ENCODE measurements around the gene MEN1. TPM values are rescaled to one million over a fixed set of nuclear protein-coding genes. Genes with fewer than 3 reads are reported as not detected.

MEN1 gene
- total and polyA plus RNA-seq, 9 of the 15 experiments (the other 6 are each of a cell fraction or from before 2014, with no cell fraction given), result 3.4 to 57.2 (median 19.3) TPM

DNA sequence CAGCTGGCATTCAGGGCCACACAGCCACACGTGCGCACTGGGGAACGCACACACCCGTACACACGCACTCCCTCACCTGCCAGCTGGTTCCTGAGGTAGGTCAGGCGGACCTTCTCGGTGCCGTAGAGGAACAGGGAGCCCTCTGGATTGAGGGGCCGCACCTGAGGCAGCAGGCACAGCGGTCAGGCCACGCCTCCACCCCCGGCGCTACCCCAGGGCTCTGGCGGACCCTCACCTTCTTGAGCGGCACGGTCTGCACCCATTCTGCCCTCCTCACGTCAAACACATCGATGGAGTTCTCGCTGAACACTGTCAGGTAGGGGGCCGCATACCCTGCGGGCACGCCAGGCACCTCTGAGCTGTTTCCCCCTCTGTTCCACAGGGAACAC lies 17.1 kb upstream of the MEN1 start:
- in situ Hi-C loops (cut with MboI), result no loop called here
- DNase-seq (ENCODE audit: extremely low read depth in 1 of 4, low spot score in 3 of 4) (no peak), ATAC-seq (no peak), FAIRE-seq (no peak)
- Histone ChIP-seq H4K20me1 (replicated peaks; ENCODE audit: control insufficient read depth, insufficient read depth, low read length) (no peaks in the 10 kb centered on the region), H2AFZ (ENCODE audit: low read depth, low read length) (no peak overlapping the region), H3K36me3 (ENCODE audit: control insufficient read depth, insufficient read depth, low read length) (peaks cover 49% of the 10 kb centered on the region), H3K4me1 (replicated peaks in 1 of 2; ENCODE audit: control insufficient read depth in 2 of 2, insufficient read depth in 2 of 2, low read length in 2 of 2) (peaks cover 10 to 45% of the 10 kb centered on the region in 2 experiments; a peak in 4 of 5 replicates), H3K9ac (ENCODE audit: insufficient read depth in 1 of 2, low read depth in 2 of 2, low read length in 2 of 2) (peak overlapping the region in 1 of 2 experiments; percentile 43; a peak in 2 of 4 replicates), H3K9me3 (replicated peaks; ENCODE audit: control insufficient read depth, insufficient read depth, low read depth, low read length) (no peaks in the 10 kb centered on the region), H3K79me2 (ENCODE audit: control insufficient read depth, insufficient read depth, low read length) (no peaks in the 10 kb centered on the region), H3K4me3 (no peak overlapping the region), H3K27me3 (ENCODE audit: control insufficient read depth in 2 of 2, insufficient read depth in 2 of 2, low read length in 2 of 2) (no peaks in the 10 kb centered on the region), H3K9me1 (ENCODE audit: control insufficient read depth, insufficient read depth, low read length) (no peaks in the 10 kb centered on the region), H3K27ac (ENCODE audit: extremely low read depth, low read depth, low read length) (no peak overlapping the region; the same call in 2 of the 3 replicates), H3K4me2 (ENCODE audit: insufficient read depth, low read length) (no peak overlapping the region)
- WGBS (ENCODE audit: insufficient coverage, low coverage, missing lambda C conversion rate), result 96% methylated on average over 20 of the region's 22 CpGs
- ChIA-PET POLR2A (interaction anchor here (0.6 to 1.5 kb wide), 2 partner anchors 9 to 12 kb away, joined by 3 read pairs; no protein-coding TSS in a partner anchor), CTCF (ENCODE audit: low intra/inter-chr PET ratio) (no interaction called here)
- BruUV-seq (replicated peaks), result no TSS peak
- intact Hi-C loops (cut with micrococcal nuclease), result no loop called here
- TF ChIP-seq, protein P1, sequence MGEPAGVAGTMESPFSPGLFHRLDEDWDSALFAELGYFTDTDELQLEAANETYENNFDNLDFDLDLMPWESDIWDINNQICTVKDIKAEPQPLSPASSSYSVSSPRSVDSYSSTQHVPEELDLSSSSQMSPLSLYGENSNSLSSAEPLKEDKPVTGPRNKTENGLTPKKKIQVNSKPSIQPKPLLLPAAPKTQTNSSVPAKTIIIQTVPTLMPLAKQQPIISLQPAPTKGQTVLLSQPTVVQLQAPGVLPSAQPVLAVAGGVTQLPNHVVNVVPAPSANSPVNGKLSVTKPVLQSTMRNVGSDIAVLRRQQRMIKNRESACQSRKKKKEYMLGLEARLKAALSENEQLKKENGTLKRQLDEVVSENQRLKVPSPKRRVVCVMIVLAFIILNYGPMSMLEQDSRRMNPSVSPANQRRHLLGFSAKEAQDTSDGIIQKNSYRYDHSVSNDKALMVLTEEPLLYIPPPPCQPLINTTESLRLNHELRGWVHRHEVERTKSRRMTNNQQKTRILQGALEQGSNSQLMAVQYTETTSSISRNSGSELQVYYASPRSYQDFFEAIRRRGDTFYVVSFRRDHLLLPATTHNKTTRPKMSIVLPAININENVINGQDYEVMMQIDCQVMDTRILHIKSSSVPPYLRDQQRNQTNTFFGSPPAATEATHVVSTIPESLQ (CRISPR knock-in tag; IDR thresholded peaks at IDR 0.05), result no peak
- TF ChIP-seq, protein P2, sequence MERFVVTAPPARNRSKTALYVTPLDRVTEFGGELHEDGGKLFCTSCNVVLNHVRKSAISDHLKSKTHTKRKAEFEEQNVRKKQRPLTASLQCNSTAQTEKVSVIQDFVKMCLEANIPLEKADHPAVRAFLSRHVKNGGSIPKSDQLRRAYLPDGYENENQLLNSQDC (CRISPR knock-in tag; IDR thresholded peaks at IDR 0.05), result no peak
- TF ChIP-seq RBM25 (IDR thresholded peaks at IDR 0.05; ENCODE audit: low read depth, low read length, severe bottlenecking) (no peak), ZNF282 (CRISPR knock-in tag; IDR thresholded peaks at IDR 0.05) (0 out of 2 replicates have a peak, but pooled peaks have one; percentile 21), ILF3 (IDR thresholded peaks at IDR 0.05; ENCODE audit: borderline replicate concordance) (no peak), ARID1B (IDR thresholded peaks at IDR 0.05) (no peak), SMARCE1 (IDR thresholded peaks at IDR 0.05) (no peak), POLR2G (IDR thresholded peaks at IDR 0.05; ENCODE audit: low read depth, low read length) (peak; percentile 35; the same call in 1 of the 2 replicates), ATF1 (CRISPR knock-in tag; IDR thresholded peaks at IDR 0.05) (no peak), ATF1 (tag; IDR thresholded peaks at IDR 0.05) (no peak)
- TF ChIP-seq, protein P3, sequence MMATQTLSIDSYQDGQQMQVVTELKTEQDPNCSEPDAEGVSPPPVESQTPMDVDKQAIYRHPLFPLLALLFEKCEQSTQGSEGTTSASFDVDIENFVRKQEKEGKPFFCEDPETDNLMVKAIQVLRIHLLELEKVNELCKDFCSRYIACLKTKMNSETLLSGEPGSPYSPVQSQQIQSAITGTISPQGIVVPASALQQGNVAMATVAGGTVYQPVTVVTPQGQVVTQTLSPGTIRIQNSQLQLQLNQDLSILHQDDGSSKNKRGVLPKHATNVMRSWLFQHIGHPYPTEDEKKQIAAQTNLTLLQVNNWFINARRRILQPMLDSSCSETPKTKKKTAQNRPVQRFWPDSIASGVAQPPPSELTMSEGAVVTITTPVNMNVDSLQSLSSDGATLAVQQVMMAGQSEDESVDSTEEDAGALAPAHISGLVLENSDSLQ (IDR thresholded peaks at IDR 0.05), result no peak
- TF ChIP-seq, protein P4, sequence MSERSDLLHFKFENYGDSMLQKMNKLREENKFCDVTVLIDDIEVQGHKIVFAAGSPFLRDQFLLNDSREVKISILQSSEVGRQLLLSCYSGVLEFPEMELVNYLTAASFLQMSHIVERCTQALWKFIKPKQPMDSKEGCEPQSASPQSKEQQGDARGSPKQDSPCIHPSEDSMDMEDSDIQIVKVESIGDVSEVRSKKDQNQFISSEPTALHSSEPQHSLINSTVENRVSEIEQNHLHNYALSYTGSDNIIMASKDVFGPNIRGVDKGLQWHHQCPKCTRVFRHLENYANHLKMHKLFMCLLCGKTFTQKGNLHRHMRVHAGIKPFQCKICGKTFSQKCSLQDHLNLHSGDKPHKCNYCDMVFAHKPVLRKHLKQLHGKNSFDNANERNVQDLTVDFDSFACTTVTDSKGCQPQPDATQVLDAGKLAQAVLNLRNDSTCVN (CRISPR knock-in tag; IDR thresholded peaks at IDR 0.05), result no peak
- TF ChIP-seq, protein P5, sequence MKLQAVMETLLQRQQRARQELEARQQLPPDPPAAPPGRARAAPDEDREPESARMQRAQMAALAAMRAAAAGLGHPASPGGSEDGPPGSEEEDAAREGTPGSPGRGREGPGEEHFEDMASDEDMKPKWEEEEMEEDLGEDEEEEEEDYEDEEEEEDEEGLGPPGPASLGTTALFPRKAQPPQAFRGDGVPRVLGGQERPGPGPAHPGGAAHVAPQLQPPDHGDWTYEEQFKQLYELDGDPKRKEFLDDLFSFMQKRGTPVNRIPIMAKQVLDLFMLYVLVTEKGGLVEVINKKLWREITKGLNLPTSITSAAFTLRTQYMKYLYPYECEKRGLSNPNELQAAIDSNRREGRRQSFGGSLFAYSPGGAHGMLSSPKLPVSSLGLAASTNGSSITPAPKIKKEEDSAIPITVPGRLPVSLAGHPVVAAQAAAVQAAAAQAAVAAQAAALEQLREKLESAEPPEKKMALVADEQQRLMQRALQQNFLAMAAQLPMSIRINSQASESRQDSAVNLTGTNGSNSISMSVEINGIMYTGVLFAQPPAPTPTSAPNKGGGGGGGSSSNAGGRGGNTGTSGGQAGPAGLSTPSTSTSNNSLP (IDR thresholded peaks at IDR 0.05; ENCODE audit: borderline replicate concordance, low read depth, low read length), result no peak
- TF ChIP-seq, protein P6, sequence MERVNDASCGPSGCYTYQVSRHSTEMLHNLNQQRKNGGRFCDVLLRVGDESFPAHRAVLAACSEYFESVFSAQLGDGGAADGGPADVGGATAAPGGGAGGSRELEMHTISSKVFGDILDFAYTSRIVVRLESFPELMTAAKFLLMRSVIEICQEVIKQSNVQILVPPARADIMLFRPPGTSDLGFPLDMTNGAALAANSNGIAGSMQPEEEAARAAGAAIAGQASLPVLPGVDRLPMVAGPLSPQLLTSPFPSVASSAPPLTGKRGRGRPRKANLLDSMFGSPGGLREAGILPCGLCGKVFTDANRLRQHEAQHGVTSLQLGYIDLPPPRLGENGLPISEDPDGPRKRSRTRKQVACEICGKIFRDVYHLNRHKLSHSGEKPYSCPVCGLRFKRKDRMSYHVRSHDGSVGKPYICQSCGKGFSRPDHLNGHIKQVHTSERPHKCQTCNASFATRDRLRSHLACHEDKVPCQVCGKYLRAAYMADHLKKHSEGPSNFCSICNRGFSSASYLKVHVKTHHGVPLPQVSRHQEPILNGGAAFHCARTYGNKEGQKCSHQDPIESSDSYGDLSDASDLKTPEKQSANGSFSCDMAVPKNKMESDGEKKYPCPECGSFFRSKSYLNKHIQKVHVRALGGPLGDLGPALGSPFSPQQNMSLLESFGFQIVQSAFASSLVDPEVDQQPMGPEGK (CRISPR knock-in tag; IDR thresholded peaks at IDR 0.05; ENCODE audit: borderline replicate concordance), result no peak
